HepG2 (cell line): ENCODE results near the gene NEDD4L. TPM values are rescaled to one million over a fixed set of nuclear protein-coding genes. Genes with fewer than 3 reads are reported as not detected.

Experiments used
- ATAC-seq: fragments of 200-7000 bp; cut with Tn5 transposase; 3 replicates; pipeline ENCODE4 v1.9.1; 2020; ENCODE audit warnings: mild to moderate bottlenecking, moderate library complexity
- BruUV-seq: library from RNA; stranded (reverse); fragments of 400-500 nt; replicated peaks from 2 replicates; lab custom pipeline; 2021; lab: Mats Ljungman, UMichigan
- CTCF ChIA-PET: fragments of 300-600 bp; formaldehyde crosslinking; extraction: SDS; loops from one replicate; lab custom pipeline; 2021; ENCODE audit warnings: low total read pairs, inconsistent platforms, low intra/inter-chr PET ratio; lab: Yijun Ruan, JAX
- POLR2A ChIA-PET: fragments of 350-600 bp; sonication (Branson Sonifier 250); formaldehyde crosslinking; loops from one replicate; lab custom pipeline; 2020; ENCODE audit warnings: antibody characterized with exemption, inconsistent platforms; lab: Yijun Ruan, JAX
- DNase-seq: peaks from one replicate; pipeline ENCODE4 v3.0.0-alpha.2; 2015; ENCODE audit warnings: low spot score
- FAIRE-seq: peaks from 3 replicates; lab custom pipeline; 2011; peaks lifted over from hg19 to GRCh38; lab: Jason Lieb, UNC
- H2AFZ ChIP-seq: one replicate; pipeline ENCODE4 v1.6.1; 2011; ENCODE audit warnings: low read length, inconsistent platforms
- H3K27ac ChIP-seq: fragments of 300-600 bp; 3 replicates; pipeline ENCODE4 v1.8.0; 2011; ENCODE audit warnings: mixed run types, mild to moderate bottlenecking, mixed read lengths, low read length, inconsistent platforms; ENCODE audit not compliant: insufficient read depth; ENCODE audit errors: extremely low read length
- H3K27me3 ChIP-seq, 2 experiments: fragments of 200-600 bp in 1 of 2; 2 replicates in 1 of 2; 3 replicates in 1 of 2; pipeline versions ENCODE4 v1.6.0 to v1.8.0; 2011; ENCODE audit warnings: low read length in 2 of 2, mild to moderate bottlenecking in 2 of 2, moderate library complexity in 2 of 2, inconsistent platforms in 1 of 2; ENCODE audit not compliant: insufficient read depth in 2 of 2, control insufficient read depth in 1 of 2
- H3K36me3 ChIP-seq, 2 experiments: fragments of 200-600 bp in 1 of 2; replicated peaks in 1 of 2; 2 replicates in 1 of 2; 3 replicates in 1 of 2; pipeline versions ENCODE4 v1.5.1 to v1.8.0; 2011; ENCODE audit warnings: low read length in 2 of 2, inconsistent platforms in 1 of 2; ENCODE audit not compliant: insufficient read depth in 2 of 2, control insufficient read depth in 1 of 2
- H3K4me1 ChIP-seq: 2 replicates; pipeline ENCODE4 v1.5.1; 2012; ENCODE audit warnings: low read length, inconsistent platforms; ENCODE audit not compliant: insufficient read depth
- H3K4me2 ChIP-seq: 2 replicates; pipeline ENCODE4 v1.6.0; 2011; ENCODE audit warnings: low read depth, low read length, inconsistent platforms
- H3K4me3 ChIP-seq, 3 experiments: fragments of 200-600 bp in 1 of 3; sonication (generic), shearing (Covaris generic) in 1 of 3; replicated peaks in 1 of 3; 2 replicates each; pipeline ENCODE4 v1.5.1; 2011 to 2016; ENCODE audit warnings: low read length in 3 of 3, inconsistent platforms in 2 of 3, low read depth in 2 of 3, mild to moderate bottlenecking in 2 of 3, control low read depth in 1 of 3, mixed read lengths in 1 of 3; ENCODE audit not compliant: insufficient read depth in 1 of 3
- H3K79me2 ChIP-seq: one replicate; pipeline ENCODE4 v1.6.1; 2011; ENCODE audit warnings: low read length, inconsistent platforms; ENCODE audit not compliant: insufficient read depth
- H3K9ac ChIP-seq: 2 replicates; pipeline ENCODE4 v1.6.0; 2011; ENCODE audit warnings: mild to moderate bottlenecking, low read depth, low read length, inconsistent platforms; ENCODE audit not compliant: insufficient read depth
- H3K9me3 ChIP-seq: 2 replicates; pipeline ENCODE4 v1.5.1; 2012; ENCODE audit warnings: mild to moderate bottlenecking, low read length
- H4K20me1 ChIP-seq: 2 replicates; pipeline ENCODE4 v1.6.0; 2011; ENCODE audit warnings: inconsistent platforms, mild to moderate bottlenecking, low read length, moderate library complexity; ENCODE audit not compliant: insufficient read depth
- AKAP8 ChIP-seq: sonication (generic); formaldehyde crosslinking; IDR thresholded peaks from 2 replicates; pipeline ENCODE4 v1.5.1; 2020; ENCODE audit warnings: mild to moderate bottlenecking, missing genetic modification reagents
- PCBP2 ChIP-seq: fragments of 200-400 bp; formaldehyde crosslinking; optimal IDR thresholded peaks from 2 replicates; pipeline ENCODE3; 2018; ENCODE audit warnings: low read length, low read depth; ENCODE audit not compliant: poor library complexity, severe bottlenecking
- POLR2A ChIP-seq, 2 experiments: IDR thresholded peaks; 2 replicates each; pipeline ENCODE4 v1.6.1; 2011; ENCODE audit warnings: low read depth in 2 of 2, low read length in 2 of 2, mild to moderate bottlenecking in 1 of 2, moderate library complexity in 1 of 2; ENCODE audit not compliant: insufficient read depth in 1 of 2
- POLR2G ChIP-seq: fragments of 200-400 bp; formaldehyde crosslinking; IDR thresholded peaks from 2 replicates; pipeline ENCODE4 v1.6.1; 2018; ENCODE audit warnings: mild to moderate bottlenecking, low read depth, low read length, moderate library complexity
- RBM22 ChIP-seq: fragments of 200-400 bp; formaldehyde crosslinking; optimal IDR thresholded peaks from 2 replicates; pipeline ENCODE3; 2017; ENCODE audit warnings: mild to moderate bottlenecking, low read length, moderate library complexity
- ZNF598 ChIP-seq: sonication (generic); formaldehyde crosslinking; IDR thresholded peaks from 2 replicates; pipeline ENCODE4 v1.5.1; 2020; ENCODE audit warnings: mild to moderate bottlenecking, missing genetic modification reagents, borderline replicate concordance
- WGBS: methylation state at CpG from one replicate; pipeline ENCODE4 v1.1.6; 2017; ENCODE audit warnings: low lambda C conversion rate; 5-methylcytosine and 5-hydroxymethylcytosine counted together
- in situ Hi-C: cut with HindIII; loops from 2 replicates; pipeline ENCODE4 v1.10.0; 2017; ENCODE audit warnings: low pct_unique_long_range_greater_than_20kb; ENCODE audit not compliant: extremely low pct_ligation_motif_present
- intact Hi-C: fragments of 100-400 bp; cut with micrococcal nuclease; formaldehyde crosslinking; loops from one replicate; pipeline ENCODE4 v1.10.0; 2022; ENCODE audit not compliant: unreplicated experiment
- polyA plus RNA-seq, 8 experiments: library from polyadenylated mRNA; depleted of rRNA in 3 of 8; stranded (reverse) in 7 of 8; unstranded in 1 of 8; fragments of >200 nt; fragmentation: Illumina TruSeq in 4 of 8; extraction: Trizol in 4 of 8; gene quantifications; 2 replicates each; pipeline versions ENCODE4 v1.2.1 to v1.2.3, GENCODE V29; 2011 to 2016; ENCODE audit warnings: low read depth in 4 of 8, missing spikeins in 1 of 8, mixed read lengths in 1 of 8; ENCODE audit not compliant: insufficient read depth in 1 of 8
- total RNA-seq, 5 experiments: library from RNA; depleted of rRNA; stranded (reverse); fragments of >200 nt; fragmentation: Illumina TruSeq; extraction: Trizol; gene quantifications; 2 replicates each; pipeline ENCODE4 v1.2.3, GENCODE V29; 2016; ENCODE audit warnings: low read depth in 1 of 5
- TF ChIP-seq, protein P1 (sequence below): sonication (generic); formaldehyde crosslinking; IDR thresholded peaks from 2 replicates; pipeline ENCODE4 v1.5.1; 2020; ENCODE audit warnings: mild to moderate bottlenecking, missing genetic modification reagents, moderate library complexity

The NEDD4L gene
- total and polyA plus RNA-seq, 2 of the 13 experiments (the other 11 are each of a cell fraction or from before 2014, with no cell fraction given), result 168 to 390 TPM

DNA sequence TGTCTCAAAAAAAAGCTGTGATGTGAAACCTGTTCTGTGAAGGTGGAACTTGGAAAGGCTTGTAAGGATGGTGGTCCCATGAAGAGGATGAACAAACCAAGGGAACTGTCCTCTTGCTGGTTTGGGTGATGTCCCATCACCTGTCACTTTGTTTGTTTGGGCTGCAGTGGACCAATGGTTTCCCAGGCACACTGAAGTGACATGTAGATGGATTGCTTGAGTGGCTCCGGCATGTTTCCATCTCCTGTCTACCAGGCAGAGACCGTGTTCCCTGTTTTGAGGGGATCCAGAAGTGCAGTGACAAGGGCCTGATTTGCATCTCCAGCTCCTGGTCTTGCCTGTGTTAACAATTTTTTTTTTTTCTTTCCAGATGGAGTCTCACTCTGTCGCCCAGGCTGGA, 8.9 kb downstream of the NEDD4L start:
- Histone ChIP-seq H2AFZ (no peak overlapping the region), H3K27me3 (no peaks in the 10 kb centered on the region), H3K36me3 (peaks cover 2 to 12% of the 10 kb centered on the region in 2 experiments; a peak in 3 of 5 replicates), H3K4me2 (peak overlapping the region; percentile 88), H3K4me1 (peaks cover 78% of the 10 kb centered on the region), H3K4me3 (peak overlapping the region in 1 of 3 experiments; percentile 43; a peak in 1 of 6 replicates), H4K20me1 (peaks cover 37% of the 10 kb centered on the region), H3K9me3 (no peaks in the 10 kb centered on the region), H3K9ac (no peak overlapping the region), H3K79me2 (peaks cover 89% of the 10 kb centered on the region), H3K27ac (no peak overlapping the region)
- POLR2A ChIA-PET, result interaction anchor here (1.8 to 3.7 kb wide), 2 partner anchors 338 to 342 kb away, joined by 6 to 16 read pairs; no protein-coding TSS in a partner anchor
- ATAC-seq (peak; percentile 35), DNase-seq (no peak), FAIRE-seq (no peak)
- BruUV-seq, result no TSS peak
- in situ Hi-C loops (no loop called here), intact Hi-C loops (no loop called here)
- peak; percentile 87 for TF ChIP-seq RBM22
- TF ChIP-seq ZNF598 (CRISPR knock-in tag), result no peak
- TF ChIP-seq POLR2G, result peak; percentile 21; the same call in 1 of the 2 replicates
- no peak for TF ChIP-seq PCBP2
- TF ChIP-seq AKAP8 (CRISPR knock-in tag), result no peak
- TF ChIP-seq, protein P1, sequence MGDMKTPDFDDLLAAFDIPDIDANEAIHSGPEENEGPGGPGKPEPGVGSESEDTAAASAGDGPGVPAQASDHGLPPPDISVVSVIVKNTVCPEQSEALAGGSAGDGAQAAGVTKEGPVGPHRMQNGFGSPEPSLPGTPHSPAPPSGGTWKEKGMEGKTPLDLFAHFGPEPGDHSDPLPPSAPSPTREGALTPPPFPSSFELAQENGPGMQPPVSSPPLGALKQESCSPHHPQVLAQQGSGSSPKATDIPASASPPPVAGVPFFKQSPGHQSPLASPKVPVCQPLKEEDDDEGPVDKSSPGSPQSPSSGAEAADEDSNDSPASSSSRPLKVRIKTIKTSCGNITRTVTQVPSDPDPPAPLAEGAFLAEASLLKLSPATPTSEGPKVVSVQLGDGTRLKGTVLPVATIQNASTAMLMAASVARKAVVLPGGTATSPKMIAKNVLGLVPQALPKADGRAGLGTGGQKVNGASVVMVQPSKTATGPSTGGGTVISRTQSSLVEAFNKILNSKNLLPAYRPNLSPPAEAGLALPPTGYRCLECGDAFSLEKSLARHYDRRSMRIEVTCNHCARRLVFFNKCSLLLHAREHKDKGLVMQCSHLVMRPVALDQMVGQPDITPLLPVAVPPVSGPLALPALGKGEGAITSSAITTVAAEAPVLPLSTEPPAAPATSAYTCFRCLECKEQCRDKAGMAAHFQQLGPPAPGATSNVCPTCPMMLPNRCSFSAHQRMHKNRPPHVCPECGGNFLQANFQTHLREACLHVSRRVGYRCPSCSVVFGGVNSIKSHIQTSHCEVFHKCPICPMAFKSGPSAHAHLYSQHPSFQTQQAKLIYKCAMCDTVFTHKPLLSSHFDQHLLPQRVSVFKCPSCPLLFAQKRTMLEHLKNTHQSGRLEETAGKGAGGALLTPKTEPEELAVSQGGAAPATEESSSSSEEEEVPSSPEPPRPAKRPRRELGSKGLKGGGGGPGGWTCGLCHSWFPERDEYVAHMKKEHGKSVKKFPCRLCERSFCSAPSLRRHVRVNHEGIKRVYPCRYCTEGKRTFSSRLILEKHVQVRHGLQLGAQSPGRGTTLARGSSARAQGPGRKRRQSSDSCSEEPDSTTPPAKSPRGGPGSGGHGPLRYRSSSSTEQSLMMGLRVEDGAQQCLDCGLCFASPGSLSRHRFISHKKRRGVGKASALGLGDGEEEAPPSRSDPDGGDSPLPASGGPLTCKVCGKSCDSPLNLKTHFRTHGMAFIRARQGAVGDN, result peak; percentile 16; the same call in 1 of the 2 replicates
- peak in 1 of 2 experiments; percentile 30; a peak in 1 of 4 replicates for TF ChIP-seq POLR2A (IDR thresholded peaks at IDR 0.05; ENCODE audit: insufficient read depth in 1 of 2, low read depth in 2 of 2, low read length in 2 of 2)
- WGBS, result 67% methylated on average over 3 of the region's 3 CpGs
- CTCF ChIA-PET, result no interaction called here
